22Rv1 (cell line): ENCODE data around the gene SYNDIG1.

ENCODE experiments used
- CTCF ChIP-seq: fragments of 450-650 bp; IDR thresholded peaks from 2 replicates; pipeline ENCODE4 v1.5.1; 2017; ENCODE audit warnings: mild to moderate bottlenecking
- ZFX ChIP-seq: fragments of 450-650 bp; IDR thresholded peaks from 2 replicates; pipeline ENCODE4 v1.6.1; 2017; ENCODE audit warnings: antibody characterized with exemption, borderline replicate concordance

- TF ChIP-seq CTCF (no peak), ZFX (no peak)
Measured at GRCh38 chr20:24498641-24499040, 29.2 kb downstream of the SYNDIG1 start.
